ENCODE data around the gene MINDY4B.
"Not testable (repeated sequence)": the region's sequence is repeated elsewhere in the genome, so short reads cannot be mapped to it uniquely, and the experiment has no call there.

The MINDY4B gene

DNA sequence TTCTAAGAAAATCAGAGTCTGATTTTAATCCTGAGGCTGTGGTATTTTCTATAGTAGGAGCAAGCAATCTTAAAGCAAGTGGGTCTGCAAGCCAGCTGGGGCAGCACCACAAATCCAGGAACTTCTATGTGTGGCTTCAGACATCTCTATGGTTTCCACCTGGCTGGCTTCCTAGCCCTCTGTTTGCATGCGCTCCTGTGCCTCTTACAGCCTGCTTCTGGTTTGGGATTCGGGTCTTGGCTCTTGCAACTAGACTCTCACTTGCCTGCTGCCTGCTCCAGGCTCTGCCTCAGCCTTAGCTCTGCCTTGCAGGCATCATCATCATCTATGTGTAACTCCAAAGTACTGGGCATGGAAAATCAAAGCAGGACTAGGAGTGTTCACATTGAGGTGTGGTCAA, 43.4 kb downstream of the MINDY4B start:
- H3K4me1 Mint-ChIP-seq: no peaks in the 10 kb centered on the region
- TF ChIP-seq, protein P1, sequence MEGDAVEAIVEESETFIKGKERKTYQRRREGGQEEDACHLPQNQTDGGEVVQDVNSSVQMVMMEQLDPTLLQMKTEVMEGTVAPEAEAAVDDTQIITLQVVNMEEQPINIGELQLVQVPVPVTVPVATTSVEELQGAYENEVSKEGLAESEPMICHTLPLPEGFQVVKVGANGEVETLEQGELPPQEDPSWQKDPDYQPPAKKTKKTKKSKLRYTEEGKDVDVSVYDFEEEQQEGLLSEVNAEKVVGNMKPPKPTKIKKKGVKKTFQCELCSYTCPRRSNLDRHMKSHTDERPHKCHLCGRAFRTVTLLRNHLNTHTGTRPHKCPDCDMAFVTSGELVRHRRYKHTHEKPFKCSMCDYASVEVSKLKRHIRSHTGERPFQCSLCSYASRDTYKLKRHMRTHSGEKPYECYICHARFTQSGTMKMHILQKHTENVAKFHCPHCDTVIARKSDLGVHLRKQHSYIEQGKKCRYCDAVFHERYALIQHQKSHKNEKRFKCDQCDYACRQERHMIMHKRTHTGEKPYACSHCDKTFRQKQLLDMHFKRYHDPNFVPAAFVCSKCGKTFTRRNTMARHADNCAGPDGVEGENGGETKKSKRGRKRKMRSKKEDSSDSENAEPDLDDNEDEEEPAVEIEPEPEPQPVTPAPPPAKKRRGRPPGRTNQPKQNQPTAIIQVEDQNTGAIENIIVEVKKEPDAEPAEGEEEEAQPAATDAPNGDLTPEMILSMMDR (IDR thresholded peaks at IDR 0.05; ENCODE audit: unreplicated experiment in 3 of 3): no peak
- no peaks in the 10 kb centered on the region for H3K27me3 Mint-ChIP-seq (ENCODE audit: low read depth)
- H3K36me3 Mint-ChIP-seq (ENCODE audit: low read depth): no peaks in the 10 kb centered on the region
- no peak overlapping the region for H3K4me3 Mint-ChIP-seq
- peaks cover 6% of the 10 kb centered on the region for H3K9me3 Mint-ChIP-seq
- H3K27ac Mint-ChIP-seq: no peak overlapping the region

DNA sequence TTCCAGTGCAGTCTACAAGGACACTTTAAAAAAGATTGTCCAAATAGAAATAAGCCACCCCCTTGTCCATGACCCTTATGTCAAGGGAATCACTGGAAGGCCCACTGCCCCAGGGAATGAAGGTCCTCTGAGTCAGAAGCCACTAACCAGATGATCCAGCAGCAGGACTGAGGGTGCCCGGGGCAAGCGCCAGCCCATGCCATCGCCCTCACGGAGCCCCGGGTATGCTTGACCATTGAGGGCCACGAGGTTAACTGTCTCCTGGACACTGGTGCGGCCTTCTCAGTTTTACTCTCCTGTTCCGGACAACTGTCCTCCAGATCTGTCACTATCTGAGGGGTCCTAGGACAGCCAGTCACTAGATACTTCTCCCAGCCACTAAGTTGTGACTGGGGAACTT, 47.3 kb downstream of the MINDY4B start:
- peaks cover 13% of the 10 kb centered on the region for H3K9me3 Mint-ChIP-seq
- not testable (repeated sequence) for H3K4me3 Mint-ChIP-seq; H3K36me3 Mint-ChIP-seq (ENCODE audit: low read depth); H3K27me3 Mint-ChIP-seq (ENCODE audit: low read depth); H3K4me1 Mint-ChIP-seq; H3K27ac Mint-ChIP-seq

DNA sequence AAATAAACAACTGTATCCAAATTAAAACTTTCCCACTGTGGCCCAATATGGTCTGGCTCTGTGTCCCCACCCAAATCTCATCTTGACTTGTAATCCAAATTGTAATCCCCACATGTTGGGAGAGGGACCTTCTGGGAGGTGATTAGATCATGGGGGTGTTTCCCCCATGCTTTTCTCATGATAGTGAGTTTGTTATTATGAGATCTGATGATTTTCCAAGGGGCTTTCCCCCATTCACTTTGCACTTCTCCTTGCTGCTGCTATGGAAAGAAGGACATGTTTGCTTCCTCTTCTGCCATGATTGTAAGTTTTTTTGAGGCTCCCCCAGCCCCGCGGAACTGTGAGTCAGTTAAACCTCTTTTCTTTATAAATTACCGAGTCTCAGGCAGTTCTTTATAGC, 55.0 kb downstream of the MINDY4B start:
- Mint-ChIP-seq H3K27me3 (ENCODE audit: low read depth) (no peaks in the 10 kb centered on the region), H3K36me3 (ENCODE audit: low read depth) (no peaks in the 10 kb centered on the region), H3K27ac (no peak overlapping the region), H3K9me3 (peaks cover 23% of the 10 kb centered on the region), H3K4me1 (no peaks in the 10 kb centered on the region), H3K4me3 (no peak overlapping the region)
- TF ChIP-seq, protein P1 (IDR thresholded peaks at IDR 0.05; ENCODE audit: unreplicated experiment in 3 of 3): no peak

DNA sequence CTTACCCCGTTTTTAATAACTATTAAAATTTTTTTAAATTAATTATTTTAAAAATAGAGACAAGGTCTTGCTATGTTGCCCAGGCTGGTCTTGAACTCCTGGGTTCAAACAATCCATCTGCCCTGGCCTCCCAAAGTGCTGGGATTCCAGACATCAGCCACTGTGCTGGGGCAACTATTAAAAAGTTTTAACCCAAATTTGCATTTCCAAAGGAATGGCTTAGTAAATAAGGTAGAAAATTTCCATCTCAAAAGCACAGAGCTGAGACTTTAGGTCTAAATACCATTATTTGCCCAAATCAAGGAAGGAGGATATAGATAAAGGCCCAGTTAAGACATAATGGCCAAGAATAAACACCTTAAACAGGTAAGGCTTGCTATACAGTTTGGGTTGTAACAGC, 56.4 kb downstream of the MINDY4B start:
- TF ChIP-seq, protein P1 (IDR thresholded peaks at IDR 0.05; ENCODE audit: unreplicated experiment in 3 of 3): no peak
- peaks cover 21% of the 10 kb centered on the region for H3K9me3 Mint-ChIP-seq
- H3K27me3 Mint-ChIP-seq (ENCODE audit: low read depth): no peaks in the 10 kb centered on the region
- no peak overlapping the region for H3K27ac Mint-ChIP-seq
- H3K4me3 Mint-ChIP-seq: no peak overlapping the region
- no peaks in the 10 kb centered on the region for H3K36me3 Mint-ChIP-seq (ENCODE audit: low read depth)
- H3K4me1 Mint-ChIP-seq: no peaks in the 10 kb centered on the region

DNA sequence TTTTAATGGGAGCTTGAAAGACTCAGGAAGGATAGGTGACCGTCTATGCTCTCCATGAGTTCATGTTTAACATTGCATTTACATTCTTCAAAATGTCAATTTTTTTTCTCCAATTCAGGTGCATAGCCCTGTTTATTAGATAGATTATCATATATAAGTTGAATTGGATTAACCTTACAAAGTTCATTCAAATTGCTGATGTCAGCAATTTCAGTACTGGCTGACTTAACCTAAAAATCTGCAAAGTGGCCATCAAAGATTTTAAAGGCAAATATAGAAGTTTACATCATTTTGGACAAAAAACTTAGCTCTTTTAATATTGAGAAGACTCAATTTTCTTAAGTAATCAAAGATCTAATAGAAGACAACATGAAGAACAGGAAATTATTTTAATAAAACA, 57.8 kb downstream of the MINDY4B start:
- H3K9me3 Mint-ChIP-seq: peaks cover 16% of the 10 kb centered on the region
- no peaks in the 10 kb centered on the region for H3K27me3 Mint-ChIP-seq (ENCODE audit: low read depth)
- H3K4me1 Mint-ChIP-seq: no peaks in the 10 kb centered on the region
- TF ChIP-seq, protein P1 (IDR thresholded peaks at IDR 0.05; ENCODE audit: unreplicated experiment in 3 of 3): no peak
- no peak overlapping the region for H3K4me3 Mint-ChIP-seq
- no peak overlapping the region for H3K27ac Mint-ChIP-seq
- H3K36me3 Mint-ChIP-seq (ENCODE audit: low read depth): no peaks in the 10 kb centered on the region

DNA sequence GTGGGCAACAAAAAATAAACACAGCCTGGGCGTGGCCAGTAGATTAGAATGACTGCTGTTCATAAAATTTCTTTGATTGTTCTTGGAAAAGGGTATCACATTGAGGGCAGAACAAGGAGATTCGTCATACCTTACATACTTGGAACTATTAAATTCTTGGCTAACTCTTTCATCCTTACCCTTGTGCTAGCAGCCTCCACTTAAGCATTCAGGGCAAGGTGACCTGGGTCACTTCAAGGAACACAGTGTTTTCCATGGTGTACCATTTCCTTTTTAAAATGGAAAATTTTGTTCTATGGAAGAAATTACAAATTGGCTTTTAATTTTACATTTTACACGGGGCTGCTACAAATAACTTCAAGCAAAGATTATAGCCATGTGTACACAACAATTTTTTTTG, 60.8 kb downstream of the MINDY4B start:
- peaks cover 3% of the 10 kb centered on the region for H3K9me3 Mint-ChIP-seq
- H3K4me3 Mint-ChIP-seq: no peak overlapping the region
- no peaks in the 10 kb centered on the region for H3K36me3 Mint-ChIP-seq (ENCODE audit: low read depth)
- no peak overlapping the region for H3K27ac Mint-ChIP-seq
- H3K4me1 Mint-ChIP-seq: no peaks in the 10 kb centered on the region
- no peaks in the 10 kb centered on the region for H3K27me3 Mint-ChIP-seq (ENCODE audit: low read depth)
- TF ChIP-seq, protein P1 (IDR thresholded peaks at IDR 0.05; ENCODE audit: unreplicated experiment in 3 of 3): no peak
